Measurements from ENCODE around the gene TREH. TPM values are rescaled to one million over a fixed set of nuclear protein-coding genes. Genes with fewer than 3 reads are reported as not detected.

TREH gene
- total RNA-seq, 1 experiment from 2014 or later, result 0.05 TPM

DNA sequence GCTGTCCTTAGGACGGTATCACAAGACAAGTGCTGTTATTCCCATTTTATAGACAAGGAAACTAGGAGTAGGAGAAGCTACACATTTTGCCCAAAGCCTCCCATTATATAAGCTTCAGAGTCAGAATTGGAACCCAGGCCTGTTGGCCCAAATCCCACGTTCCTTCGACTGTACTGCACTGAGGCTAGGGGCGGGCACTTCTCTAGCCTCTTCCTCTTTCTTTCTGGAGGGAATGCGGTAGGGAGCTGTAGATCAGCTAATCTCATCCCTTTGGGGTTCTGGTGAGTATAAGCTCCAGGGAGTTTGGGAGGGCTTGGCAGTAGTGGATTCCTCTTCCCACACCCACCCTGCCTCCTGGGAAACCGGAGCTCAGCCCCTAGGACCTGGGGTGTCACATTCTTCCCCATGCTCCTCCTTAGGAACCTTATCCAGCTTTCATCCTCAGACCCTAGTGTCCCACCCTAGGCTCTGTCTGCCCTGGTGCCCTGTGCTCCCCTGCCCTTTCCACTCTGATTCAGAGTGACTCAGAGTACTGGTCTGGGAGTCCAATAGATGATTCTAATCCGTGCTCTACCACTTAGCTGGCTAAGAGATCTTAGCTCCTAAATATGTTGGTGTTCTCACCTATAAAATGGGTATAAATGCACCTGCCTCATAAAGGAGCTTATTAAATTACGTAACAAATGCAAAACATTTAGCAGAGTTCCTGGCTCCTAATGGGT is 42.7 kb downstream of the TREH start:
- Histone ChIP-seq H3K27ac (ENCODE audit: low read length) (no peak overlapping the region), H3K4me3 (ENCODE audit: low read depth in 2 of 2, low read length in 2 of 2) (no peak overlapping the region), H3K4me1 (ENCODE audit: control insufficient read depth, insufficient read depth, low read length) (no peaks in the 10 kb centered on the region), H3K36me3 (ENCODE audit: control insufficient read depth, insufficient read depth, low read length) (peaks cover 5% of the 10 kb centered on the region; the same call in 1 of the 2 replicates), H3K27me3 (ENCODE audit: control insufficient read depth, insufficient read depth, low read length) (no peaks in the 10 kb centered on the region), H3K9me3 (ENCODE audit: control insufficient read depth, insufficient read depth, low read depth, low read length) (no peaks in the 10 kb centered on the region)
- TF ChIP-seq, protein P1, sequence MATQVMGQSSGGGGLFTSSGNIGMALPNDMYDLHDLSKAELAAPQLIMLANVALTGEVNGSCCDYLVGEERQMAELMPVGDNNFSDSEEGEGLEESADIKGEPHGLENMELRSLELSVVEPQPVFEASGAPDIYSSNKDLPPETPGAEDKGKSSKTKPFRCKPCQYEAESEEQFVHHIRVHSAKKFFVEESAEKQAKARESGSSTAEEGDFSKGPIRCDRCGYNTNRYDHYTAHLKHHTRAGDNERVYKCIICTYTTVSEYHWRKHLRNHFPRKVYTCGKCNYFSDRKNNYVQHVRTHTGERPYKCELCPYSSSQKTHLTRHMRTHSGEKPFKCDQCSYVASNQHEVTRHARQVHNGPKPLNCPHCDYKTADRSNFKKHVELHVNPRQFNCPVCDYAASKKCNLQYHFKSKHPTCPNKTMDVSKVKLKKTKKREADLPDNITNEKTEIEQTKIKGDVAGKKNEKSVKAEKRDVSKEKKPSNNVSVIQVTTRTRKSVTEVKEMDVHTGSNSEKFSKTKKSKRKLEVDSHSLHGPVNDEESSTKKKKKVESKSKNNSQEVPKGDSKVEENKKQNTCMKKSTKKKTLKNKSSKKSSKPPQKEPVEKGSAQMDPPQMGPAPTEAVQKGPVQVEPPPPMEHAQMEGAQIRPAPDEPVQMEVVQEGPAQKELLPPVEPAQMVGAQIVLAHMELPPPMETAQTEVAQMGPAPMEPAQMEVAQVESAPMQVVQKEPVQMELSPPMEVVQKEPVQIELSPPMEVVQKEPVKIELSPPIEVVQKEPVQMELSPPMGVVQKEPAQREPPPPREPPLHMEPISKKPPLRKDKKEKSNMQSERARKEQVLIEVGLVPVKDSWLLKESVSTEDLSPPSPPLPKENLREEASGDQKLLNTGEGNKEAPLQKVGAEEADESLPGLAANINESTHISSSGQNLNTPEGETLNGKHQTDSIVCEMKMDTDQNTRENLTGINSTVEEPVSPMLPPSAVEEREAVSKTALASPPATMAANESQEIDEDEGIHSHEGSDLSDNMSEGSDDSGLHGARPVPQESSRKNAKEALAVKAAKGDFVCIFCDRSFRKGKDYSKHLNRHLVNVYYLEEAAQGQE (IDR thresholded peaks at IDR 0.05; ENCODE audit: insufficient read depth in 1 of 2, low read depth in 2 of 2, low read length in 1 of 2), result no peak
- BruUV-seq (replicated peaks), result no TSS peak
- in situ Hi-C loops (cut with HindIII; ENCODE audit: low pct_unique_long_range_greater_than_20kb, low sequenced_read_pairs) (no loop called here), intact Hi-C loops (cut with micrococcal nuclease; ENCODE audit: unreplicated experiment) (no loop called here)
- ChIA-PET POLR2A (interaction anchor here (0.6 kb wide), 2 partner anchors 10 to 98 kb away, joined by 4 to 5 read pairs; no protein-coding TSS in a partner anchor), CTCF (interaction anchor here (0.6 kb wide), 1 partner anchor 524 kb away, joined by 7 read pairs; no protein-coding TSS in a partner anchor)
- DNase-seq (ENCODE audit: low read depth, low spot score) (no peak), ATAC-seq (no peak)

DNA sequence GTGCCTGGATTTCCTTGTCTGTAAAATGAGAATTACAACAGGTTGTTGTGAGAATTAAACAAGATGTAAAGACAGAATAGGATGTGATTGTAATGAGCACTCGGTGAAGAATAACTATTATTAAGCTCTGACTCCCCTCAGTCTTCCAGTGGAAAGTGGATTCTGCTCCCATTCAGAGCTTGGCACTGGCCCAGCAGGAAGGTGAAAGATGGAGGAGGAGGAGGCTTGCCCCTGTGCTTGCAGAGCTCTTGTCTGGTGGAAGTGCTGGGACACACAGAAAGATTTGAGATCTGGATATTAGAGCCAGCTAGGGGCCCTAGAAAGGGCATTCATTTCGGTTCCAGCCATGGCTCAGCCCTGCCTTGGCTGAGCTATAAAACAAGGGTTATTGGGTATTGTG is 43.8 kb downstream of the TREH start:
- POLR2A ChIA-PET, result no interaction called here
- in situ Hi-C loops (cut with HindIII; ENCODE audit: low pct_unique_long_range_greater_than_20kb, low sequenced_read_pairs), result no loop called here

More for the DNA sequence above, 43.8 kb downstream of the TREH start:
- BruUV-seq (replicated peaks), result no TSS peak
- peaks cover 5% of the 10 kb centered on the region; the same call in 1 of the 2 replicates for H3K36me3 ChIP-seq (ENCODE audit: control insufficient read depth, insufficient read depth, low read length)
- no peaks in the 10 kb centered on the region for H3K9me3 ChIP-seq (ENCODE audit: control insufficient read depth, insufficient read depth, low read depth, low read length)
- ATAC-seq (no peak), DNase-seq (ENCODE audit: low read depth, low spot score) (no peak)
- intact Hi-C loops (cut with micrococcal nuclease; ENCODE audit: unreplicated experiment), result no loop called here
- CTCF ChIA-PET, result no interaction called here
- no peak overlapping the region for H3K27ac ChIP-seq (ENCODE audit: low read length)
- no peak overlapping the region for H3K4me3 ChIP-seq (ENCODE audit: low read depth in 2 of 2, low read length in 2 of 2)
- H3K27me3 ChIP-seq (ENCODE audit: control insufficient read depth, insufficient read depth, low read length), result no peaks in the 10 kb centered on the region
- TF ChIP-seq SIN3A (IDR thresholded peaks at IDR 0.05; ENCODE audit: borderline replicate concordance, insufficient read depth, low read depth, low read length) (no peak), TCF7L2 (IDR thresholded peaks at IDR 0.05; ENCODE audit: low read depth, low read length) (no peak), POLR2AphosphoS5 (IDR thresholded peaks at IDR 0.05; ENCODE audit: low read depth, low read length) (no peak)
- TF ChIP-seq, protein P1 (IDR thresholded peaks at IDR 0.05; ENCODE audit: insufficient read depth in 1 of 2, low read depth in 2 of 2, low read length in 1 of 2), result no peak
- TF ChIP-seq, protein P2, sequence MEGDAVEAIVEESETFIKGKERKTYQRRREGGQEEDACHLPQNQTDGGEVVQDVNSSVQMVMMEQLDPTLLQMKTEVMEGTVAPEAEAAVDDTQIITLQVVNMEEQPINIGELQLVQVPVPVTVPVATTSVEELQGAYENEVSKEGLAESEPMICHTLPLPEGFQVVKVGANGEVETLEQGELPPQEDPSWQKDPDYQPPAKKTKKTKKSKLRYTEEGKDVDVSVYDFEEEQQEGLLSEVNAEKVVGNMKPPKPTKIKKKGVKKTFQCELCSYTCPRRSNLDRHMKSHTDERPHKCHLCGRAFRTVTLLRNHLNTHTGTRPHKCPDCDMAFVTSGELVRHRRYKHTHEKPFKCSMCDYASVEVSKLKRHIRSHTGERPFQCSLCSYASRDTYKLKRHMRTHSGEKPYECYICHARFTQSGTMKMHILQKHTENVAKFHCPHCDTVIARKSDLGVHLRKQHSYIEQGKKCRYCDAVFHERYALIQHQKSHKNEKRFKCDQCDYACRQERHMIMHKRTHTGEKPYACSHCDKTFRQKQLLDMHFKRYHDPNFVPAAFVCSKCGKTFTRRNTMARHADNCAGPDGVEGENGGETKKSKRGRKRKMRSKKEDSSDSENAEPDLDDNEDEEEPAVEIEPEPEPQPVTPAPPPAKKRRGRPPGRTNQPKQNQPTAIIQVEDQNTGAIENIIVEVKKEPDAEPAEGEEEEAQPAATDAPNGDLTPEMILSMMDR (IDR thresholded peaks at IDR 0.05), result no peak
- H3K4me1 ChIP-seq (ENCODE audit: control insufficient read depth, insufficient read depth, low read length), result no peaks in the 10 kb centered on the region
